Ovary (tissue), 3 donors: ENCODE measurements around the gene PIMREG.

ENCODE experiments used
- EP300 ChIP-seq: sonication (generic); formaldehyde crosslinking; IDR thresholded peaks from one replicate; pipeline ENCODE4 v1.6.1; 2017; ENCODE audit warnings: antibody characterized with exemption
- POLR2A ChIP-seq: fragments of 450-650 bp; IDR thresholded peaks from one replicate; pipeline ENCODE4 v1.6.1; 2017; ENCODE audit warnings: antibody characterized with exemption, mild to moderate bottlenecking, moderate library complexity
- TF ChIP-seq, protein P1 (sequence below), 3 donors: fragments of 450-650 bp in 2 of 3; fragments of 200-600 bp in 1 of 3; IDR thresholded peaks; one replicate each; pipeline versions ENCODE4 v1.5.1 to v1.8.0; 2016 to 2022; ENCODE audit warnings: antibody characterized with exemption in 3 of 3, mild to moderate bottlenecking in 1 of 3
- donor health status: DM: no; HTN: no; CAD: no.

DNA sequence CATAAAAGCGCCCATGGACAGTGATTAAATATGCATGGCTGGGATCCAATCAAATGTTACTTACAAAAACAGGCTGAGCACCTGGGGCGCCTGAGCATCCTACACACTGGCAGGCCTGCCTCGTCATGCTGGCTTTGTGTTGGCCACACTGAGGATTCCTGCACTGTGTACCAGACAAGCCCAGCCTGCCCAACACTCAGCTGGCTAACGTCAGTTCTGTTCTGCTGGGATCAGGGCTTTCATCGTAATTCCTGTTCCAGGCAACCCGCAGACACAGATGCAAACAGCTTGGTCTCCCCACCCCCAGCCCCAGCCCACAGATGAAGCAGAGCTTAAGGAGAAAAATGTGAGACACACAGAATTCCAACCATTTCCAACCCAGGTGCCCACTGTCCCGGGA, 30.7 kb downstream of the PIMREG start:
- TF ChIP-seq, protein P1, sequence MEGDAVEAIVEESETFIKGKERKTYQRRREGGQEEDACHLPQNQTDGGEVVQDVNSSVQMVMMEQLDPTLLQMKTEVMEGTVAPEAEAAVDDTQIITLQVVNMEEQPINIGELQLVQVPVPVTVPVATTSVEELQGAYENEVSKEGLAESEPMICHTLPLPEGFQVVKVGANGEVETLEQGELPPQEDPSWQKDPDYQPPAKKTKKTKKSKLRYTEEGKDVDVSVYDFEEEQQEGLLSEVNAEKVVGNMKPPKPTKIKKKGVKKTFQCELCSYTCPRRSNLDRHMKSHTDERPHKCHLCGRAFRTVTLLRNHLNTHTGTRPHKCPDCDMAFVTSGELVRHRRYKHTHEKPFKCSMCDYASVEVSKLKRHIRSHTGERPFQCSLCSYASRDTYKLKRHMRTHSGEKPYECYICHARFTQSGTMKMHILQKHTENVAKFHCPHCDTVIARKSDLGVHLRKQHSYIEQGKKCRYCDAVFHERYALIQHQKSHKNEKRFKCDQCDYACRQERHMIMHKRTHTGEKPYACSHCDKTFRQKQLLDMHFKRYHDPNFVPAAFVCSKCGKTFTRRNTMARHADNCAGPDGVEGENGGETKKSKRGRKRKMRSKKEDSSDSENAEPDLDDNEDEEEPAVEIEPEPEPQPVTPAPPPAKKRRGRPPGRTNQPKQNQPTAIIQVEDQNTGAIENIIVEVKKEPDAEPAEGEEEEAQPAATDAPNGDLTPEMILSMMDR (IDR thresholded peaks at IDR 0.05): no peak
- no peak for TF ChIP-seq POLR2A
- TF ChIP-seq EP300: no peak
